ENCODE results near the gene OGN.
A peak's percentile ranks its signal among the peaks of the same experiment; 100 is the strongest.

Gene OGN

DNA sequence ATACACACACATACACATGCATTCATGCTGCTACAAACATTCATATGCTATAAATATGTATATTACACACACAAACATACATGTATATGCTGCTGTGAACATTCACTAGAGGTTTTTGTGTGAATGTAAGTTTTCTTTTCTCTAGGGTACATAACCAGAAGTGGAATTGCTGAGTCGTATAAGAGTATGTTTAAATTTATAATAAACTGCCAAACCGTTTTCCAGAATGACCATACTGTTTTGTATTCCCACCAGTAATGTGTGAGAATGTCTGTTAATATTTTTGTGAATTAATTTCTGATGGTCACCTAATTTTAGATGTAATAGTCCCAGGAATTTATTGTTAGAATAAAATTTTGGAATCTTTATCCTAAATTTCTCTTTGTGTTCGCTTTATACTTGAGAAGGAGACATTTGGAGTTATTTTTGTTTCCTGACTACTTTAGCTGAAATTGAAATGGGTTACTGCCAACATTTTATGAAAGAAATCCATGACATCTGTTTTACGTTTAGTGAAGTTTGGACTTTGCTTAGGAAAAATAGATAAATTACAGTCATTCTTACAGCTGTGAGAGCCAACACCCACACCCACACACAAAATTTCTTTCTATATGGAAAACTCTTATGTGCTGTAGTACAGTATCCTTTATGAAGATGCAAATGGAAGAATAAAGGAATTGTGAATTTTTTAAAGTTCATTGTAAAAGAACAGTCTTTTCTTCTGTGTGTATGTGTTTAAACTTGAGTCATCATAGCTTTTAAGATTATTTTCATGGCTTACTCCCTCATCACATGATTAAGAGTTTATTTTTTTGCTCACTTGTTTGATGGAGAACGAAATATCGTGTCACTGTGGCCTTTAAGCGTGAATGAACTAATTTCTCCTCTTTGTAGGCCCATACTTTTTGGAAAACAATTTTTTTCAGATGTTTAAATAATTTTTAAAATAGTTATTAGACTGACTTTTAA, 54.3 kb downstream of the OGN start:
- TF ChIP-seq POLR2AphosphoS5 (IDR thresholded peaks at IDR 0.05; ENCODE audit: borderline replicate concordance, low read depth, low read length) (no peak), EZH2 (IDR thresholded peaks at IDR 0.05) (no peak), FOXP2 (optimal IDR thresholded peaks at IDR 0.05; ENCODE audit: control extremely low read depth, extremely low read length, insufficient read depth) (no peak)
- Histone ChIP-seq H3K9me3 (ENCODE audit: low read depth, low read length) (no peaks in the 10 kb centered on the region), H3K36me3 (ENCODE audit: insufficient read depth, low read length) (peaks cover 14% of the 10 kb centered on the region), H3K27ac (peak overlapping the region; percentile 99), H3K4me3 (peak overlapping the region; percentile 69), H3K9ac (ENCODE audit: insufficient read length) (peak overlapping the region; percentile 69)
- DNase-seq (ENCODE audit: low read depth, low spot score) = peak; percentile 48

DNA sequence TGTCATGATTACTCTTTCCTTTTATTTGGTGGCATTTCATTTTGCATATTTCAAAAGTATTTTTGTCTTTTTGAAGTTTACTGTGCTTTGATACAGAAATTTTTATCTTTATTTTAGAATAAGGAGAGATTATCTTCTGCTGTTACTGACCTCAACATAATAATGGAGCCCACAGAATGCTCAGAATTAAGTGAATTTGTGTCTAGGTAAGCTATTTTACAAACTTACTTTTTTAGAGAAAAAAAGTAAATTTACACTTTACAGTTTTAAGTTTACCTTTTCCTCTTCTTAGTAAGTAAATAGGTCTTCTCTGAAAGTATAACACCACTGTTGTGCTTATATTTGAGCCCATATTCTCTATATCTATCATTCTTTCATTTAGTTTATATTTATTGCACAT, 58.8 kb downstream of the OGN start:
- H3K36me3 ChIP-seq (ENCODE audit: insufficient read depth, low read length) = peaks cover 14% of the 10 kb centered on the region
- DNase-seq (ENCODE audit: low read depth, low spot score) = no peak
- H3K4me3 ChIP-seq = no peak overlapping the region
- H3K9ac ChIP-seq (ENCODE audit: insufficient read length) = no peak overlapping the region
- no peaks in the 10 kb centered on the region for H3K9me3 ChIP-seq (ENCODE audit: low read depth, low read length)
- TF ChIP-seq POLR2AphosphoS5 (IDR thresholded peaks at IDR 0.05; ENCODE audit: borderline replicate concordance, low read depth, low read length) = no peak
- no peak for TF ChIP-seq FOXP2 (optimal IDR thresholded peaks at IDR 0.05; ENCODE audit: control extremely low read depth, extremely low read length, insufficient read depth)
- no peak for TF ChIP-seq EZH2 (IDR thresholded peaks at IDR 0.05)
- no peak overlapping the region for H3K27ac ChIP-seq

DNA sequence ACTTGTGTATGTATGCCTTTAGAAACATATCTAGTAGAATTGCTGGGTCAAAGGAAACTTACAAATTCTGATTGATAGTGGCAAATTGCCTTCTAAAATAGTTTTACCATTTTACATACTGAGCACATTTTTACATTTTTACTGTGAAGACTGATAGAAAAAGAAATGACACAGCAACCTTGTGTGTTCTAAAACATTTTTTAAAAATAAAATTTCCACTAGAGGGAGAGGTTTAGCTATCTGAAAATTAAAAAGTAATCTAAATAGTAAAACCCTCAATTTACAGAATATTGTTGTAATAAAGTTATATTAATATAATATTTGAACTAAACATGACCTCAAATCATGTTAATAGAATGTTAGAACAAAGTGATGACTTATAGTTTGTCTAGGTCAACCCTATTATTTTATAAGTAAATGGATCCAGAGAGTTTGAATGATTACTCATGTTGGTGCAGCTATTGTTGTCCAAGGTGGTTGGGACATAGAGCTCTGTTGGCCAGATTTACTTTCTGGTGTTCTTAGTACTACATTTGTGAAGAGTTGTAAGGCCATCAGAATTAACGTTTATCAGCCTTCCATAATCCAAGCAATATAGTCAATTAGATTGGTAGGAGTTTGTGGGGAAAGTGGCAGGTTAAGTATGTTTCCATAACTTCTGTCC, 61.4 kb downstream of the OGN start:
- TF ChIP-seq EZH2 (IDR thresholded peaks at IDR 0.05) (no peak), POLR2AphosphoS5 (IDR thresholded peaks at IDR 0.05; ENCODE audit: borderline replicate concordance, low read depth, low read length) (no peak), FOXP2 (optimal IDR thresholded peaks at IDR 0.05; ENCODE audit: control extremely low read depth, extremely low read length, insufficient read depth) (no peak)
- H3K9me3 ChIP-seq (ENCODE audit: low read depth, low read length) = no peaks in the 10 kb centered on the region
- H3K27ac ChIP-seq = no peak overlapping the region; the same call in 1 of the 2 replicates
- no peak overlapping the region for H3K4me3 ChIP-seq
- H3K36me3 ChIP-seq (ENCODE audit: insufficient read depth, low read length) = peaks cover 24% of the 10 kb centered on the region
- H3K9ac ChIP-seq (ENCODE audit: insufficient read length) = no peak overlapping the region
- DNase-seq (ENCODE audit: low read depth, low spot score) = no peak

DNA sequence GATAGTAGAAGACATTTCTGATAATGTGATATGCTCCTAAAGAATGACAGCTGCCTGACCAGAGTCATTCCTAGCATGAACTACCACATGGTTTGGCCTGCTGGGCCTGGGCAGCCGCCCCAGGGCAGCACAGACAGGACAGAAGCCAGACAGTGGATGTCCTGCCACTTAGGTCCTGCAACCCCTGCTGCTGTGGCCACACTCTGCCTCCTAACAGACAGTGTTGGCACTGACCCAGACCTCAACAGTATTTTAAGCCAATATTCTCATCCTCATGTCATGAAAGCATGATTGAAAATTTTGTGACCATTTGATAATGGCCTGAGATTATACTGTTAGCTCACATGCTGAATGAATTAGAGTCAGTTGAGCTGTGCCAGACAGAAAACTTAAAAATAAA, 62.8 kb downstream of the OGN start:
- Histone ChIP-seq H3K27ac (no peak overlapping the region), H3K9me3 (ENCODE audit: low read depth, low read length) (no peaks in the 10 kb centered on the region), H3K36me3 (ENCODE audit: insufficient read depth, low read length) (peaks cover 27% of the 10 kb centered on the region), H3K4me3 (no peak overlapping the region), H3K9ac (ENCODE audit: insufficient read length) (no peak overlapping the region)
- TF ChIP-seq POLR2AphosphoS5 (IDR thresholded peaks at IDR 0.05; ENCODE audit: borderline replicate concordance, low read depth, low read length) (no peak), EZH2 (IDR thresholded peaks at IDR 0.05) (no peak), FOXP2 (optimal IDR thresholded peaks at IDR 0.05; ENCODE audit: control extremely low read depth, extremely low read length, insufficient read depth) (no peak)
- no peak for DNase-seq (ENCODE audit: low read depth, low spot score)

DNA sequence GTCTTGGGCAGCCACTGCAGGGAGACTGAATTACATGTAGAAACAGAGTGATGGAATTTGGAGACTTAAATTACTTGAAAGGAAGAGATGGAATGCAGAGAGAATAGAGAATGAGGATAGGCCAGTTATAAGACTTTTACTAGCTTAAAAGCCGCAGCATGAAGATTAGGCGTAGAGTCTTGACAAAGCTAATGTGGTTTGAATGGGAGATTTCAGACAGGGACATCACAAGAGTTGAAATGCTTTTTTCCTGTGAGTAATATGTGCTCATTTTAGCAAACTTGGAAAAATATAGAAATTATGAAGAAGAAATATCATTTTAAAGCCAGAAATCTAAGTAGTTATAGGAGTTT, 71.1 kb downstream of the OGN start:
- DNase-seq (ENCODE audit: low read depth, low spot score) = no peak
- Histone ChIP-seq H3K9me3 (ENCODE audit: low read depth, low read length) (no peaks in the 10 kb centered on the region), H3K36me3 (ENCODE audit: insufficient read depth, low read length) (peaks cover 16% of the 10 kb centered on the region; the same call in 1 of the 2 replicates), H3K4me3 (no peak overlapping the region), H3K27ac (no peak overlapping the region), H3K9ac (ENCODE audit: insufficient read length) (no peak overlapping the region)
- no peak for TF ChIP-seq FOXP2 (optimal IDR thresholded peaks at IDR 0.05; ENCODE audit: control extremely low read depth, extremely low read length, insufficient read depth)
- TF ChIP-seq EZH2 (IDR thresholded peaks at IDR 0.05) = no peak
- no peak for TF ChIP-seq POLR2AphosphoS5 (IDR thresholded peaks at IDR 0.05; ENCODE audit: borderline replicate concordance, low read depth, low read length)
